HepG2 (cell line): ENCODE measurements around the gene BLOC1S4. TPM values are rescaled to one million over a fixed set of nuclear protein-coding genes. Genes with fewer than 3 reads are reported as not detected.

Experiments used
- ATF7-NPFF ChIP-seq: sonication (generic); formaldehyde crosslinking; IDR thresholded peaks from 2 replicates; pipeline ENCODE4 v1.8.1; 2023; ENCODE audit warnings: mild to moderate bottlenecking, low read depth, missing genetic modification reagents, moderate library complexity
- FOXA3 ChIP-seq: IDR thresholded peaks from 2 replicates; pipeline ENCODE4 v1.6.1; 2016; ENCODE audit warnings: missing genetic modification reagents, missing compliant biosample characterization
- FOXO1 ChIP-seq: sonication (generic); formaldehyde crosslinking; IDR thresholded peaks from 2 replicates; pipeline ENCODE4 v1.4.0; 2020; ENCODE audit warnings: missing genetic modification reagents
- GFI1 ChIP-seq: sonication (generic); formaldehyde crosslinking; IDR thresholded peaks from 2 replicates; pipeline ENCODE4 v1.5.0; 2020; ENCODE audit warnings: missing genetic modification reagents, mild to moderate bottlenecking, borderline replicate concordance
- KAT8 ChIP-seq: IDR thresholded peaks from 2 replicates; pipeline ENCODE4 v1.6.1; 2016; ENCODE audit warnings: missing genetic modification reagents, missing compliant biosample characterization
- KDM4B ChIP-seq: sonication (generic); formaldehyde crosslinking; IDR thresholded peaks from 2 replicates; pipeline ENCODE4 v1.4.0; 2020; ENCODE audit warnings: missing genetic modification reagents
- MEF2D ChIP-seq: sonication (generic); formaldehyde crosslinking; IDR thresholded peaks from 2 replicates; pipeline ENCODE4 v1.5.1; 2020; ENCODE audit warnings: mild to moderate bottlenecking, missing genetic modification reagents
- NFE2 ChIP-seq: sonication (generic); formaldehyde crosslinking; IDR thresholded peaks from 2 replicates; pipeline ENCODE4 v1.4.0; 2020; ENCODE audit warnings: missing genetic modification reagents
- PAX8 ChIP-seq: sonication (generic); formaldehyde crosslinking; IDR thresholded peaks from 2 replicates; pipeline ENCODE4 v1.8.0; 2022; ENCODE audit warnings: mild to moderate bottlenecking, missing genetic modification reagents, borderline replicate concordance
- PHF5A ChIP-seq: IDR thresholded peaks from one replicate; pipeline ENCODE4 v1.6.1; 2018; ENCODE audit warnings: low read depth, missing genetic modification reagents; ENCODE audit not compliant: unreplicated experiment
- RARA ChIP-seq: IDR thresholded peaks from 2 replicates; pipeline ENCODE4 v1.6.1; 2016; ENCODE audit warnings: missing genetic modification reagents, missing compliant biosample characterization
- SAP130 ChIP-seq: IDR thresholded peaks from 2 replicates; pipeline ENCODE4 v1.6.1; 2016; ENCODE audit warnings: low read depth
- SRY ChIP-seq: sonication (generic); formaldehyde crosslinking; IDR thresholded peaks from 2 replicates; pipeline ENCODE4 v1.8.0; 2022; ENCODE audit warnings: mild to moderate bottlenecking, missing genetic modification reagents
- TGIF2 ChIP-seq: IDR thresholded peaks from 2 replicates; pipeline ENCODE4 v1.6.1; 2016; ENCODE audit warnings: control low read depth, missing compliant biosample characterization
- YY1 ChIP-seq: IDR thresholded peaks from 2 replicates; pipeline ENCODE4 v1.6.1; 2011; ENCODE audit warnings: low read length, low read depth, moderate library complexity, mild to moderate bottlenecking; ENCODE audit not compliant: insufficient read depth, insufficient replicate concordance
- ZNF251 ChIP-seq: sonication (generic); formaldehyde crosslinking; IDR thresholded peaks from 2 replicates; pipeline ENCODE4 v1.9.0; 2021; ENCODE audit warnings: mild to moderate bottlenecking, missing genetic modification reagents
- ZNF350 ChIP-seq: sonication (generic); formaldehyde crosslinking; IDR thresholded peaks from 2 replicates; pipeline ENCODE4 v1.4.0; 2020; ENCODE audit warnings: mild to moderate bottlenecking, low read depth, missing genetic modification reagents, borderline replicate concordance
- ZNF441 ChIP-seq: sonication (generic); formaldehyde crosslinking; IDR thresholded peaks from 2 replicates; pipeline ENCODE4 v1.7.0; 2021; ENCODE audit warnings: missing genetic modification reagents, borderline replicate concordance
- ZNF546 ChIP-seq: sonication (generic); formaldehyde crosslinking; conservative IDR thresholded peaks from 2 replicates; pipeline ENCODE4 v1.8.1; 2023; ENCODE audit warnings: mild to moderate bottlenecking, missing genetic modification reagents
- ZNF547 ChIP-seq: sonication (generic); formaldehyde crosslinking; IDR thresholded peaks from 2 replicates; pipeline ENCODE4 v1.5.1; 2020; ENCODE audit warnings: mild to moderate bottlenecking, missing genetic modification reagents
- polyA plus RNA-seq, 8 experiments: library from polyadenylated mRNA; depleted of rRNA in 3 of 8; stranded (reverse) in 7 of 8; unstranded in 1 of 8; fragments of >200 nt; fragmentation: Illumina TruSeq in 4 of 8; extraction: Trizol in 4 of 8; gene quantifications; 2 replicates each; pipeline versions ENCODE4 v1.2.1 to v1.2.3, GENCODE V29; 2011 to 2016; ENCODE audit warnings: low read depth in 4 of 8, missing spikeins in 1 of 8, mixed read lengths in 1 of 8; ENCODE audit not compliant: insufficient read depth in 1 of 8
- total RNA-seq, 5 experiments: library from RNA; depleted of rRNA; stranded (reverse); fragments of >200 nt; fragmentation: Illumina TruSeq; extraction: Trizol; gene quantifications; 2 replicates each; pipeline ENCODE4 v1.2.3, GENCODE V29; 2016; ENCODE audit warnings: low read depth in 1 of 5
- TF ChIP-seq, protein P1 (sequence below): sonication (generic); formaldehyde crosslinking; IDR thresholded peaks from 2 replicates; pipeline ENCODE4 v1.4.0; 2020; ENCODE audit warnings: missing genetic modification reagents
- TF ChIP-seq, protein P2 (sequence below): sonication (generic); formaldehyde crosslinking; IDR thresholded peaks from 2 replicates; pipeline ENCODE4 v1.4.0; 2020; ENCODE audit warnings: mild to moderate bottlenecking, missing genetic modification reagents
- TF ChIP-seq, protein P3 (sequence below): IDR thresholded peaks from 2 replicates; pipeline ENCODE4 v1.6.1; 2016; ENCODE audit warnings: missing biosample characterization, missing genetic modification reagents, low read depth
- TF ChIP-seq, protein P4 (sequence below): sonication (generic); formaldehyde crosslinking; IDR thresholded peaks from 2 replicates; pipeline ENCODE4 v1.4.0; 2020; ENCODE audit warnings: missing genetic modification reagents
- TF ChIP-seq, protein P5 (sequence below): sonication (generic); formaldehyde crosslinking; IDR thresholded peaks from 2 replicates; pipeline ENCODE4 v1.4.0; 2020; ENCODE audit warnings: mild to moderate bottlenecking, missing genetic modification reagents
- TF ChIP-seq, protein P6 (sequence below): sonication (generic); formaldehyde crosslinking; IDR thresholded peaks from 2 replicates; pipeline ENCODE4 v1.4.0; 2020; ENCODE audit warnings: low read depth, mild to moderate bottlenecking, missing genetic modification reagents

The BLOC1S4 gene
- total and polyA plus RNA-seq, 2 of the 13 experiments (the other 11 are each of a cell fraction or from before 2014, with no cell fraction given), result 15.5 to 20.9 TPM

DNA sequence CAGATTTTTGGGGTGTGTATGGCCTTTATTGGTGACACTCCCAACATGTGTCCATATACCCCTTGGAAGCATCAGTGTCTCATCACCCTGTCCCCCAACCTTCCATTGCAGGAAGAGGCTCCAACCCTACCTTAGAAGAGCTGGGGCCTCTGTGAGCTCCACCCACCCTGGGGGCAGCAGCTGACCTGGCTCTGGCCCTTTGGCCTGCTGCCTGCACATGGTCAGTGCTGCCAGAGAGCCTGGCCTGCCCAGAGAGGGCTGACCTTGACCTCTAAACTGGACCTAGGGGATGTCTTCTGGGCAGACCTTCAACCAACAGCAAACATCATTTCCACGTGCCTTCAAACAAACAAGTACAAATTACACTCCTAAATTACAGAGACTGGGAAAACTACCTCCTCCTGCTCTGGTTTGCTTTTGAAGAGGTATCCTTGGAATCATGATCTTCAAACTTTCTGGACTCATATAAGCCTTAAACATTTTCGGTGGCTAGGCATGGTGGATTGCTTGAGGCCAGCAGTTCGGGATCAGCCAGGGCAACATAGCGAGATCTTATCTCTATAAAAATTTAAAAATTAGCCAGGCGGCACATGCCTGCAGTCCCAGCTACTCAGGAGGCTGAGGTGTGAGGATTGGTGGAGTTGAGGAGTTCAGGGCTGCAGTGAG lies 39.2 kb downstream of the BLOC1S4 start (continued):
- TF ChIP-seq, protein P1, sequence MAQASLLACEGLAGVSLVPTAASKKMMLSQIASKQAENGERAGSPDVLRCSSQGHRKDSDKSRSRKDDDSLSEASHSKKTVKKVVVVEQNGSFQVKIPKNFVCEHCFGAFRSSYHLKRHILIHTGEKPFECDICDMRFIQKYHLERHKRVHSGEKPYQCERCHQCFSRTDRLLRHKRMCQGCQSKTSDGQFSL (CRISPR knock-in tag), result no peak
- no peak for TF ChIP-seq NFE2
- TF ChIP-seq ZNF350 (CRISPR knock-in tag), result peak; percentile 94
- TF ChIP-seq FOXO1 (CRISPR knock-in tag), result peak; percentile 93
- peak; percentile 78; the same call in 1 of the 2 replicates for TF ChIP-seq TGIF2
- TF ChIP-seq KDM4B (CRISPR knock-in tag), result peak; percentile 95
- TF ChIP-seq, protein P2, sequence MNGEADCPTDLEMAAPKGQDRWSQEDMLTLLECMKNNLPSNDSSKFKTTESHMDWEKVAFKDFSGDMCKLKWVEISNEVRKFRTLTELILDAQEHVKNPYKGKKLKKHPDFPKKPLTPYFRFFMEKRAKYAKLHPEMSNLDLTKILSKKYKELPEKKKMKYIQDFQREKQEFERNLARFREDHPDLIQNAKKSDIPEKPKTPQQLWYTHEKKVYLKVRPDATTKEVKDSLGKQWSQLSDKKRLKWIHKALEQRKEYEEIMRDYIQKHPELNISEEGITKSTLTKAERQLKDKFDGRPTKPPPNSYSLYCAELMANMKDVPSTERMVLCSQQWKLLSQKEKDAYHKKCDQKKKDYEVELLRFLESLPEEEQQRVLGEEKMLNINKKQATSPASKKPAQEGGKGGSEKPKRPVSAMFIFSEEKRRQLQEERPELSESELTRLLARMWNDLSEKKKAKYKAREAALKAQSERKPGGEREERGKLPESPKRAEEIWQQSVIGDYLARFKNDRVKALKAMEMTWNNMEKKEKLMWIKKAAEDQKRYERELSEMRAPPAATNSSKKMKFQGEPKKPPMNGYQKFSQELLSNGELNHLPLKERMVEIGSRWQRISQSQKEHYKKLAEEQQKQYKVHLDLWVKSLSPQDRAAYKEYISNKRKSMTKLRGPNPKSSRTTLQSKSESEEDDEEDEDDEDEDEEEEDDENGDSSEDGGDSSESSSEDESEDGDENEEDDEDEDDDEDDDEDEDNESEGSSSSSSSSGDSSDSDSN, result peak; percentile 79
- TF ChIP-seq, protein P3, sequence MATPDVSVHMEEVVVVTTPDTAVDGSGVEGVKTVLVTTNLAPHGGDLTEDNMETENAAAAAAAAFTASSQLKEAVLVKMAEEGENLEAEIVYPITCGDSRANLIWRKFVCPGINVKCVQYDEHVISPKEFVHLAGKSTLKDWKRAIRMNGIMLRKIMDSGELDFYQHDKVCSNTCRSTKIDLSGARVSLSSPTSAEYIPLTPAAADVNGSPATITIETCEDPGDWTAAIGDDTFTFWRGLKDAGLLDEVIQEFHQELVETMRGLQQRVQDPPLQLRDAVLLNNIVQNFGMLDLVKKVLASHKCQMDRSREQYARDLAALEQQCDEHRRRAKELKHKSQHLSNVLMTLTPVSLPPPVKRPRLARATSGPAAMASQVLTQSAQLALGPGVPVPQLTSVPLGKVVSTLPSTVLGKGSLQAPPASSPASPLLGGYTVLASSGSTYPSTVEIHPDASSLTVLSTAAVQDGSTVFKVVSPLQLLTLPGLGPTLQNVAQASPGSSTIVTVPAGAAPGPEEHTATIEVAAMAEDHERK (CRISPR knock-in tag), result 0 out of 2 replicates have a peak, but pooled peaks have one; percentile 29
- TF ChIP-seq, protein P4, sequence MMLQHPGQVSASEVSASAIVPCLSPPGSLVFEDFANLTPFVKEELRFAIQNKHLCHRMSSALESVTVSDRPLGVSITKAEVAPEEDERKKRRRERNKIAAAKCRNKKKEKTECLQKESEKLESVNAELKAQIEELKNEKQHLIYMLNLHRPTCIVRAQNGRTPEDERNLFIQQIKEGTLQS, result 0 out of 2 replicates have a peak, but pooled peaks have one; percentile 13
- peak; percentile 96 for TF ChIP-seq SAP130 (CRISPR knock-in tag)
- peak; percentile 77 for TF ChIP-seq KAT8 (CRISPR knock-in tag)
- peak; percentile 62; the same call in 1 of the 2 replicates for TF ChIP-seq SRY (CRISPR knock-in tag)
- TF ChIP-seq ZNF441, result peak; percentile 50; the same call in 1 of the 2 replicates
- TF ChIP-seq GFI1 (CRISPR knock-in tag), result peak; percentile 82
- no peak for TF ChIP-seq PAX8 (CRISPR knock-in tag)
- peak; percentile 100 for TF ChIP-seq RARA (CRISPR knock-in tag)
- no peak for TF ChIP-seq ZNF546 (CRISPR knock-in tag)
- peak; percentile 96 for TF ChIP-seq MEF2D (CRISPR knock-in tag)
- no peak for TF ChIP-seq ZNF547 (CRISPR knock-in tag)
- TF ChIP-seq, protein P5, sequence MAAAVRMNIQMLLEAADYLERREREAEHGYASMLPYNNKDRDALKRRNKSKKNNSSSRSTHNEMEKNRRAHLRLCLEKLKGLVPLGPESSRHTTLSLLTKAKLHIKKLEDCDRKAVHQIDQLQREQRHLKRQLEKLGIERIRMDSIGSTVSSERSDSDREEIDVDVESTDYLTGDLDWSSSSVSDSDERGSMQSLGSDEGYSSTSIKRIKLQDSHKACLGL (CRISPR knock-in tag), result peak; percentile 54; the same call in 1 of the 2 replicates
- TF ChIP-seq, protein P6, sequence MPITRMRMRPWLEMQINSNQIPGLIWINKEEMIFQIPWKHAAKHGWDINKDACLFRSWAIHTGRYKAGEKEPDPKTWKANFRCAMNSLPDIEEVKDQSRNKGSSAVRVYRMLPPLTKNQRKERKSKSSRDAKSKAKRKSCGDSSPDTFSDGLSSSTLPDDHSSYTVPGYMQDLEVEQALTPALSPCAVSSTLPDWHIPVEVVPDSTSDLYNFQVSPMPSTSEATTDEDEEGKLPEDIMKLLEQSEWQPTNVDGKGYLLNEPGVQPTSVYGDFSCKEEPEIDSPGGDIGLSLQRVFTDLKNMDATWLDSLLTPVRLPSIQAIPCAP (CRISPR knock-in tag), result peak; percentile 71; the same call in 1 of the 2 replicates
- TF ChIP-seq PHF5A, result peak; percentile 92
- TF ChIP-seq ATF7-NPFF, result no peak
- TF ChIP-seq ZNF251 (CRISPR knock-in tag), result no peak
- TF ChIP-seq YY1, result peak; percentile 33
- TF ChIP-seq FOXA3, result peak; percentile 91
